NCI-H345 (cell line): ENCODE data around the gene GAGE1.
"Not testable (repeated sequence)": the region's sequence is repeated elsewhere in the genome, so short reads cannot be mapped to it uniquely, and the experiment has no call there.

Experiments used
- DNase-seq: peaks from one replicate; lab custom pipeline; 2025; lab: John Stamatoyannopoulos, UW

GAGE1 gene, protein sequence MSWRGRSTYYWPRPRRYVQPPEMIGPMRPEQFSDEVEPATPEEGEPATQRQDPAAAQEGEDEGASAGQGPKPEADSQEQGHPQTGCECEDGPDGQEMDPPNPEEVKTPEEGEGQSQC

GRCh38 chrX:49598720-49599119, at the start of gene GAGE1:
Gene GAGE1, plus strand, starts transcription at chrX:49599020. Its CDS starts 1,155 bp downstream, at chrX:49600175.
- DNase-seq = not testable (repeated sequence)

- not testable (repeated sequence) for DNase-seq
Measured at GRCh38 chrX:49550989-49551388, 47.8 kb upstream of the GAGE1 start, which contains the start of gene GAGE12E. Gene GAGE12E, plus strand, starts transcription at chrX:49551289. Its CDS starts 1,155 bp downstream, at chrX:49552444.

GRCh38 chrX:49560542-49560941, 38.3 kb upstream of the GAGE1 start, which contains the start of gene GAGE12F:
Gene GAGE12F, plus strand, starts transcription at chrX:49560842. Its CDS starts 1,155 bp downstream, at chrX:49561997.
- DNase-seq = not testable (repeated sequence)

DNA sequence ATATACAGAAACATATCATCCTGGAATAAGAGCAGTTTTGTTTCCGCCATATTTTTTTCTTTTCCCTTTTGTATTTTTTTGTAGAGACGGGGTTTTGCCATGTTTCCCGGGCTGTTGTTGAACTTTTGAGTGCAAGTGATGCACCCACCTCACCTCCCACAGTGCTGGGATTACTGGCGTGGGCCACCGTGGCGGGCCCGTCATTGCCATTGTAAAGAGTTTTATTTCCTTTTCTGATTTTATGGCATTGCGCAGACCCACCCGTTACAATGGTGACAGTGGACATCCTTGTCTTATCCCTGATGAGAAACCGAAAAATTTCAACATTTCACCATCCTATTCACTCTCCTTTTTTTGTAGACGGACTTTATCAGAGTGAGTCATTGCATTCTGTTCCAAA, 30.1 kb upstream of the GAGE1 start:
- DNase-seq = not testable (repeated sequence)

DNA sequence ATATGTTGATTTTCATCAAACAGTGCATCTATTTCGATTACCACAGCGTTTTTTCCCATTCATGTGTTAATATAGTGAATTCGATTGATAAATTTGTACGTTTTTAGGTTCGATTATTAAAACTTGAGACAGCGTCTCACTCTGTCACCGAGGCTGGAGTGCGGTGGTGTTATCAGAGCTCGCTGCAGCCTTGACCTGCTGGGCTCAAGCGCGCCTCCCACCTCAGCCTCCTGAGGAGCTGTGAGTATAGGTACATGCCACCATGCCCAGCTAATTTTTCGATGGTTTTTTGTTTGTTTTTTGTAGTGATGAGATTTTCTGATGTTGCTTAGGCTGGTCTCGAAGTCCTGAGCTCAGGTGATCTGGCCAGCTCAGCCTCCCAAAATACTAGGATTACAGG, 29.7 kb upstream of the GAGE1 start:
- not testable (repeated sequence) for DNase-seq

GRCh38 chrX:49570100-49570499, 28.7 kb upstream of the GAGE1 start, which contains the start of gene GAGE12G:
Gene GAGE12G, plus strand, starts transcription at chrX:49570400. Its CDS starts 1,155 bp downstream, at chrX:49571555.
- not testable (repeated sequence) for DNase-seq

GRCh38 chrX:49579649-49580048, 19.2 kb upstream of the GAGE1 start, which contains the start of gene GAGE12H:
Gene GAGE12H, plus strand, starts transcription at chrX:49579949. Its CDS starts 1,155 bp downstream, at chrX:49581104.
- not testable (repeated sequence) for DNase-seq

DNA sequence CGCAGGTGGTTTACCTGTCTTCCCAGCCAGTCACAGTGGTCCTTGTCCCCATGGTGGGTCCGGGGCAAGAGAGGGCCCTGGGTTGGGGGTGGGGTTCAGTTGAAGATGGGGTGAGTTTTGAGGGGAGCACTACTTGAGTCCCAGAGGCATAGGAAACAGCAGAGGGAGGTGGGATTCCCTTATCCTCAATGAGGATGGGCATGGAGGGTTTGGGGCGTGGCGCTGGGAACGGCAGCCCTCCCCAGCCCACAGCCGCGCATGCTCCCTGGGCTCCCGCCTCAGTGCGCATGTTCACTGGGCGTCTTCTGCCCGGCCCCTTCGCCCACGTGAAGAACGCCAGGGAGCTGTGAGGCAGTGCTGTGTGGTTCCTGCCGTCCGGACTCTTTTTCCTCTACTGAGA, 9.6 kb upstream of the GAGE1 start, which contains the start of gene GAGE2A:
GAGE2A (plus strand) TSS at position 301 of the 400 bp plus-strand sequence. CDS start 1,155 bp downstream, outside the sequence.
- not testable (repeated sequence) for DNase-seq

DNA sequence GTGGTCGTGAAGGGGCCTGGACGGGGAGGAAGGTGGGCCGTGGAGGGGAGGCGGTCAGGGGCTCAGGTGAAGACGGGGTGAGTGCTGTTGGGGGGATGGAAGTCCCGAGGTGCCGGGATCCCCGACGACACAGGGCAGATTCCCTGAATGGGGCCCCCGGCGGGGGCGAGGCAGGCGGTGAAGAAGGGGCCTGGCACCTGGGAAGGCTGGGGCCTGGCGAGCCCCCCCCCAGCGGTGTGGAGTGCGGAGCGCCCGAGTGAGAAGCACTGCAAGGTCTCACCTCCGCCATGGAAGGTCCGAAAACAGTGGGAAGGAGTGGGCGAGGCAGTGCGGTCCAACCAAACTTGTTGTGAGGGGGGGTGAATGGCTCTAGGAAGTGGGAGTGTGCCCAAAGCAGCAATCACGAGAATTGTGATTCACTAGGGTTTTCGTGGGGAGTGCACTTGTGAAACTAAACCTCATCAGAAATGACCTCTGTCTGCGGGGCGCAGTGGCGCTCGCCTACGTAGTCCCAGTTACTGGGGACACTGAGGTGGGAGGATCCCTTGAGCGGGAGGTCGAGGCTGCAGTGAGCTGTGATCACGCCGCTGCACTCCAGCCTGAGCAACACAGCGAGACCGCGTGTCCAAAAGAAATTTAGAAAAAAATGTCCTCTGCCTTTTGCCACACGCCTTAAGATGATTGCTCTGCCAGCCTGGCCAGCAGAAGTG, 8.9 kb upstream of the GAGE1 start:
- not testable (repeated sequence) for DNase-seq

DNA sequence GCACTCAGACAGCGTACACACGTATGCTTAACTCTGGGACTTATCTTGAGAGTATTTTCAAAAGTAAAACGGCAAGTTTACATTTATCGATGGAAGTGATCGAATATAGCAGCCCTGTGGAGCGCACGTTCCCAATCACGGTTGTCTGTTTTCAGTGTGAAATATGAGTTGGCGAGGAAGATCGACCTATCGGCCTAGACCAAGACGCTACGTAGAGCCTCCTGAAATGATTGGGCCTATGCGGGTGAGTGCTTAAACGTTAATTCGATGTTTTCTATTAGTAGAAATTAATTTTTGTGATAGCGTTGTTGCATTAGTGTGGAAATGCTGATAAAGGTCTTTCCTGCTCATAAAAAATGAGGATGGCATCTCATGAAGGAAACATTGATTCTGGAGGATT, 8.3 kb upstream of the GAGE1 start:
- DNase-seq = not testable (repeated sequence)

DNA sequence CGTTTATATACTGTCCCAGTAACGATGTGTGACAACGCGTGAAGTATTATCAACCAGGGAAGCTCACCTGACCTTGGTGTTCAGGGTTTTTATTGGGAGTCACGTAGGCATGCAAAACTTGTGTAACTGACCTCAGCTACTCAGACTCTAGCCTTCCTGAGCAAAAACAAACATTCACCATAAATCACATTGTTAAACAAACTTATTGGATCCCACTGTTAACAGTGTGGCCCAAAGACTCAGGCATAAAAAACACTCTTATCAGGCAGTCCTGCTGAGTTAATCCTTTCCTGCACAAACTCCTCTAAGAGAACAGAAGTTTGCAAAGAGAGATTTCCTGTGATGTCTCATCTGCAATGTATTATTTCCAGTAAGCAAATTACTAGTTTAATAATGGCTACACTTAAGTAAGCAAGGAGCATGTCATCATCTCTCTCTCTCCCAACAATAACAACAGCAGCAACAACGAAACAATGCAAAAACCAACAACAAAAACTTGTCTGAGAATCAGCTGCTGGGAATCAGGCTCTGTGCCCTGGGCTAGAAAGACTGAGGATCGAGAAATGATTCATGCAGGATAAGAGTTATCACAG, 12.0 kb downstream of the GAGE1 start:
- no peak for DNase-seq

GRCh38 chrX:49618574-49618973, 19.8 kb downstream of the GAGE1 start:
- DNase-seq = no peak

GRCh38 chrX:49627086-49627777, 28.4 kb downstream of the GAGE1 start:
- DNase-seq = no peak

- no peak for DNase-seq
Measured at GRCh38 chrX:49644991-49645637, 46.3 kb downstream of the GAGE1 start.

DNA sequence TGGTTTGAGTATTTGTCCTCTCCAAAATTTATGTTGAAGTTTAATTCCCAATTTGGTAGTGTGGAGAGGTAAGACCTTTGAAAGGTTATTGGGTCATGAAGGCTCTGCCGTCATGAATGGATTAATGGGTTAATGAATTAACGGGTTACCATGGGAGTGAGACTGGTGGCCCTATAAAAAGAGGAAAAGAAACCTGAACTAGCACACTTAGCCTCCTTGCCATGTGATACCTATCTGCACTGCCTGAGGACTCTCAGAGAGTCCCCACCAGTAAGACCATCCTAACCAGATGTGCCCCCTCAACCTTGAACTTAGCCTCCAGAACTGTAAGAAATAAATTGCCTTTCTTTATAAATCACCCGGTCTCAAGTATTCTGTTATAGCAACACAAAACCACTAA, 57.7 kb downstream of the GAGE1 start:
- DNase-seq = no peak
